DMS153 treated with DMSO at 0.1 percent for 48 hours (cell line): ENCODE data around the gene TGFB1I1.
"Not testable (repeated sequence)": the region's sequence is repeated elsewhere in the genome, so short reads cannot be mapped to it uniquely, and the experiment has no call there.

Experiments used
- DNase-seq: peaks from one replicate; lab custom pipeline; 2025; ENCODE audit not compliant: unreplicated experiment; lab: John Stamatoyannopoulos, UW

TGFB1I1 gene

GRCh38 chr16:31513126-31513525 lies 41.2 kb downstream of the TGFB1I1 start:
- no peak for DNase-seq

GRCh38 chr16:31513884-31514283 lies 41.9 kb downstream of the TGFB1I1 start:
- no peak for DNase-seq

- no peak for DNase-seq
Measured at GRCh38 chr16:31517800-31518402, 45.9 kb downstream of the TGFB1I1 start.

- peak; percentile 67 for DNase-seq
Measured at GRCh38 chr16:31519759-31520431, 47.9 kb downstream of the TGFB1I1 start.

- no peak for DNase-seq
Measured at GRCh38 chr16:31521368-31521767, 49.4 kb downstream of the TGFB1I1 start.

- DNase-seq: no peak
Measured at GRCh38 chr16:31522071-31522470, 50.1 kb downstream of the TGFB1I1 start.

GRCh38 chr16:31523768-31524167 lies 51.8 kb downstream of the TGFB1I1 start:
- DNase-seq: not testable (repeated sequence)

GRCh38 chr16:31525113-31525512 lies 53.2 kb downstream of the TGFB1I1 start:
- no peak for DNase-seq
